H9 (cell line): Measurements from ENCODE around the gene CNOT4. TPM values are rescaled to one million over a fixed set of nuclear protein-coding genes. Genes with fewer than 3 reads are reported as not detected.

ENCODE experiments used
- DNase-seq: peaks from one replicate; pipeline ENCODE4 v3.0.0-alpha.2; 2017
- H2AFZ ChIP-seq: one replicate; pipeline ENCODE4 v1.6.1; 2013; ENCODE audit warnings: mild to moderate bottlenecking, low read length, control low read depth, moderate library complexity
- H2AK5ac ChIP-seq: 2 replicates; pipeline ENCODE4 v1.6.1; 2013; ENCODE audit warnings: low read length, control low read depth, mixed read lengths; ENCODE audit not compliant: insufficient read length
- H2BK120ac ChIP-seq: one replicate; pipeline ENCODE4 v1.6.1; 2013; ENCODE audit warnings: low read depth, mild to moderate bottlenecking, low read length, control low read depth, inconsistent platforms; ENCODE audit not compliant: poor library complexity, severe bottlenecking
- H2BK12ac ChIP-seq: 2 replicates; pipeline ENCODE4 v1.6.1; 2013; ENCODE audit warnings: low read length, control low read depth, mixed read lengths, low read depth; ENCODE audit not compliant: insufficient read length
- H2BK15ac ChIP-seq: 2 replicates; pipeline ENCODE4 v1.6.1; 2013; ENCODE audit warnings: low read depth, low read length, control low read depth
- H2BK20ac ChIP-seq: one replicate; pipeline ENCODE4 v1.6.1; 2013; ENCODE audit warnings: low read depth, mild to moderate bottlenecking, low read length, control low read depth, inconsistent platforms; ENCODE audit not compliant: poor library complexity, severe bottlenecking
- H2BK5ac ChIP-seq: 2 replicates; pipeline ENCODE4 v1.6.1; 2013; ENCODE audit warnings: low read length, control low read depth, mixed read lengths; ENCODE audit not compliant: insufficient read length
- H3K14ac ChIP-seq: 2 replicates; pipeline ENCODE4 v1.6.1; 2013; ENCODE audit warnings: low read length, control low read depth; ENCODE audit not compliant: insufficient read depth
- H3K18ac ChIP-seq: 2 replicates; pipeline ENCODE4 v1.6.1; 2013; ENCODE audit warnings: low read depth, mild to moderate bottlenecking, mixed read lengths, low read length, control low read depth; ENCODE audit not compliant: insufficient read length
- H3K23ac ChIP-seq: 2 replicates; pipeline ENCODE4 v1.6.1; 2013; ENCODE audit warnings: low read length, control low read depth, mixed read lengths, low read depth; ENCODE audit not compliant: insufficient read length
- H3K23me2 ChIP-seq: 2 replicates; pipeline ENCODE4 v1.6.1; 2013; ENCODE audit warnings: low read depth, mild to moderate bottlenecking, mixed read lengths, low read length, control low read depth; ENCODE audit not compliant: insufficient read length, poor library complexity, severe bottlenecking
- H3K27ac ChIP-seq: 2 replicates; pipeline ENCODE4 v1.5.1; 2013; ENCODE audit warnings: low read length, control low read depth, mixed read lengths, low read depth; ENCODE audit not compliant: insufficient read length
- H3K27me3 ChIP-seq: 2 replicates; pipeline ENCODE4 v1.6.1; 2013; ENCODE audit warnings: low read length, control low read depth, inconsistent platforms; ENCODE audit not compliant: insufficient read depth
- H3K4ac ChIP-seq: 2 replicates; pipeline ENCODE4 v1.6.1; 2013; ENCODE audit warnings: low read depth, mild to moderate bottlenecking, control low read depth, inconsistent platforms, low read length, moderate library complexity
- H3K4me1 ChIP-seq: 2 replicates; pipeline ENCODE4 v1.6.1; 2013; ENCODE audit warnings: low read length, control low read depth, inconsistent platforms; ENCODE audit not compliant: insufficient read depth
- H3K4me2 ChIP-seq: 2 replicates; pipeline ENCODE4 v1.6.1; 2013; ENCODE audit warnings: low read length, control low read depth, mixed read lengths; ENCODE audit not compliant: insufficient read length, insufficient read depth
- H3K56ac ChIP-seq: 2 replicates; pipeline ENCODE4 v1.6.1; 2013; ENCODE audit warnings: low read depth, mild to moderate bottlenecking, mixed read lengths, low read length, control low read depth; ENCODE audit not compliant: insufficient read length
- H3K79me1 ChIP-seq: 2 replicates; pipeline ENCODE4 v1.6.1; 2013; ENCODE audit warnings: low read depth, mild to moderate bottlenecking, moderate library complexity, low read length, control low read depth, inconsistent platforms; ENCODE audit not compliant: insufficient read depth, poor library complexity, severe bottlenecking
- H3K79me2 ChIP-seq: 2 replicates; pipeline ENCODE4 v1.6.1; 2013; ENCODE audit warnings: low read length, control low read depth, inconsistent platforms; ENCODE audit not compliant: insufficient read depth
- H3K9ac ChIP-seq: 2 replicates; pipeline ENCODE4 v1.6.1; 2013; ENCODE audit warnings: low read length, control low read depth, mixed read lengths; ENCODE audit not compliant: insufficient read length; ENCODE audit errors: extremely low read depth
- H3K9me3 ChIP-seq: one replicate; pipeline ENCODE4 v1.6.1; 2013; ENCODE audit warnings: low read depth, low read length, inconsistent platforms; ENCODE audit not compliant: control insufficient read depth
- H3T11ph ChIP-seq: one replicate; pipeline ENCODE4 v1.6.1; 2013; ENCODE audit warnings: mild to moderate bottlenecking, low read length, control low read depth, inconsistent platforms
- H4K20me1 ChIP-seq: one replicate; pipeline ENCODE4 v1.6.1; 2013; ENCODE audit not compliant: control insufficient read depth, insufficient read length, insufficient read depth
- H4K5ac ChIP-seq: 2 replicates; pipeline ENCODE4 v1.6.1; 2013; ENCODE audit warnings: low read depth, mild to moderate bottlenecking, mixed read lengths, low read length, control low read depth; ENCODE audit not compliant: insufficient read length
- H4K8ac ChIP-seq: replicated peaks from 2 replicates; pipeline ENCODE4 v1.6.1; 2013; ENCODE audit warnings: low read length, control low read depth, mixed read lengths, low read depth; ENCODE audit not compliant: insufficient read length
- H4K91ac ChIP-seq: 2 replicates; pipeline ENCODE4 v1.6.1; 2013; ENCODE audit warnings: low read depth, mild to moderate bottlenecking, moderate library complexity, mixed read lengths, low read length, control low read depth; ENCODE audit not compliant: insufficient read length
- H3K27ac Mint-ChIP-seq, 3 experiments: 2 replicates in 2 of 3; 3 replicates in 1 of 3; pipeline ENCODE4 v1.8.0; 2020 to 2021; ENCODE audit warnings: mixed read lengths in 3 of 3, mild to moderate bottlenecking in 1 of 3, moderate library complexity in 1 of 3
- H3K27me3 Mint-ChIP-seq: 2 replicates; pipeline ENCODE4 v1.8.0; 2021; ENCODE audit warnings: low read depth, mild to moderate bottlenecking, moderate library complexity, mixed read lengths
- H3K36me3 Mint-ChIP-seq, 3 experiments: 2 replicates in 2 of 3; 3 replicates in 1 of 3; pipeline ENCODE4 v1.8.0; 2020 to 2021; ENCODE audit warnings: low read depth in 3 of 3, mixed read lengths in 3 of 3; ENCODE audit not compliant: insufficient read depth in 1 of 3
- H3K4me1 Mint-ChIP-seq, 2 experiments: 2 replicates each; pipeline ENCODE4 v1.8.0; 2020; ENCODE audit warnings: mixed read lengths in 2 of 2
- H3K4me3 Mint-ChIP-seq, 2 experiments: 2 replicates in 1 of 2; 3 replicates in 1 of 2; pipeline ENCODE4 v1.8.0; 2020 to 2021; ENCODE audit warnings: mild to moderate bottlenecking in 2 of 2, mixed read lengths in 2 of 2, moderate library complexity in 1 of 2
- H3K9me3 Mint-ChIP-seq, 2 experiments: 2 replicates in 1 of 2; 3 replicates in 1 of 2; pipeline ENCODE4 v1.8.0; 2020; ENCODE audit warnings: mild to moderate bottlenecking in 2 of 2, mixed read lengths in 2 of 2, moderate library complexity in 1 of 2
- WGBS: extraction: QIAGEN DNeasy Blood & Tissue Kit; methylation state at CpG from one replicate; pipeline ENCODE4 v1.1.7; 2013; ENCODE audit warnings: missing lambda C conversion rate, low lambda C conversion rate, mixed read lengths; ENCODE audit not compliant: insufficient read length; ENCODE audit errors: extremely low coverage; 5-methylcytosine and 5-hydroxymethylcytosine counted together
- total RNA-seq: library from RNA; stranded (reverse); gene quantifications from 2 replicates; pipeline ENCODE4 v1.2.1, GENCODE V29; 2021
- TF ChIP-seq, protein P1 (sequence below): fragments of 200-600 bp; sonication (generic); conservative IDR thresholded peaks from 3 replicates; pipeline ENCODE4 v1.8.0; 2021; ENCODE audit warnings: antibody characterized with exemption, mild to moderate bottlenecking

The CNOT4 gene
- total RNA-seq, 1 experiment from 2014 or later: 27.4 TPM

DNA sequence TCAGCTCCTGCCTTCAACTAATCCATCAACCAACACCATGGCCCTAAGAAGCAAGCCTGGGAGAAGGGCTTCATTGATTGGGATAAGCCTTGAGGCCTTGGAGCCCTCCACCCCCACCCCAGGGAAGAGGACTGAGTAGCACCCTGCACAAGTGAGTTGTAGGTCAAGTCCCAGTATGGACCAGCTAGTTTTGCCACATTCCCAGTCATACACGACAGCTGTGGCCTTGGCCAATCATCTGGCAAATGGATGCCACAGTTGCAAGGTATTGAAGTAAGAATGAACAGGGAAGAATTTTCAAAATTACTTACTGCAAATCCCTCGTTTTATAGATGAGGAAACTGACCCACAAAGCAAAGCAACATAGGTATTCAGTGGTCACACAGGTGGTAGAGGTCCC lies 166.5 kb downstream of the CNOT4 start:
- Histone ChIP-seq H3K23ac (no peak overlapping the region), H3K27ac (no peak overlapping the region), H3K9ac (no peak overlapping the region), H3K79me2 (no peaks in the 10 kb centered on the region), H2BK120ac (no peak overlapping the region), H2BK5ac (no peak overlapping the region), H2AK5ac (no peak overlapping the region), H3K9me3 (no peaks in the 10 kb centered on the region), H3K27me3 (no peaks in the 10 kb centered on the region), H4K91ac (no peak overlapping the region), H4K20me1 (no peaks in the 10 kb centered on the region), H2BK15ac (no peak overlapping the region), H3K4me1 (no peaks in the 10 kb centered on the region), H3K14ac (no peak overlapping the region), H4K5ac (no peak overlapping the region), H4K8ac (no peak overlapping the region), H2BK12ac (no peak overlapping the region), H3T11ph (no peak overlapping the region), H3K79me1 (no peaks in the 10 kb centered on the region), H3K4me2 (no peak overlapping the region), H3K56ac (no peak overlapping the region), H2AFZ (no peak overlapping the region), H2BK20ac (no peak overlapping the region), H3K23me2 (no peaks in the 10 kb centered on the region), H3K18ac (no peak overlapping the region), H3K4ac (no peak overlapping the region)
- Mint-ChIP-seq H3K4me1 (peaks cover 0 to 2% of the 10 kb centered on the region in 2 experiments; a peak in 1 of 4 replicates), H3K4me3 (no peak overlapping the region), H3K9me3 (no peaks in the 10 kb centered on the region), H3K27me3 (peaks cover 5% of the 10 kb centered on the region; the same call in 1 of the 2 replicates), H3K27ac (no peak overlapping the region), H3K36me3 (no peaks in the 10 kb centered on the region)
- TF ChIP-seq, protein P1, sequence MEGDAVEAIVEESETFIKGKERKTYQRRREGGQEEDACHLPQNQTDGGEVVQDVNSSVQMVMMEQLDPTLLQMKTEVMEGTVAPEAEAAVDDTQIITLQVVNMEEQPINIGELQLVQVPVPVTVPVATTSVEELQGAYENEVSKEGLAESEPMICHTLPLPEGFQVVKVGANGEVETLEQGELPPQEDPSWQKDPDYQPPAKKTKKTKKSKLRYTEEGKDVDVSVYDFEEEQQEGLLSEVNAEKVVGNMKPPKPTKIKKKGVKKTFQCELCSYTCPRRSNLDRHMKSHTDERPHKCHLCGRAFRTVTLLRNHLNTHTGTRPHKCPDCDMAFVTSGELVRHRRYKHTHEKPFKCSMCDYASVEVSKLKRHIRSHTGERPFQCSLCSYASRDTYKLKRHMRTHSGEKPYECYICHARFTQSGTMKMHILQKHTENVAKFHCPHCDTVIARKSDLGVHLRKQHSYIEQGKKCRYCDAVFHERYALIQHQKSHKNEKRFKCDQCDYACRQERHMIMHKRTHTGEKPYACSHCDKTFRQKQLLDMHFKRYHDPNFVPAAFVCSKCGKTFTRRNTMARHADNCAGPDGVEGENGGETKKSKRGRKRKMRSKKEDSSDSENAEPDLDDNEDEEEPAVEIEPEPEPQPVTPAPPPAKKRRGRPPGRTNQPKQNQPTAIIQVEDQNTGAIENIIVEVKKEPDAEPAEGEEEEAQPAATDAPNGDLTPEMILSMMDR: no peak
- no CpG with 5 or more reads among the region's 2 CpGs for WGBS
- no peak for DNase-seq
